Measurements from ENCODE around the gene GRID2.

GRCh38 chr4:93127489-93127888, 823.7 kb downstream of the GRID2 start:
- TF ChIP-seq POLR2A (IDR thresholded peaks at IDR 0.05; ENCODE audit: low read length) (no peak), GATA1 (IDR thresholded peaks at IDR 0.05; ENCODE audit: low read depth, low read length) (no peak)

Data from erythroblast (primary cell).